ENCODE data around the gene HLA-G. TPM values are rescaled to one million over a fixed set of nuclear protein-coding genes. Genes with fewer than 3 reads are reported as not detected.

Gene HLA-G
- total and polyA plus RNA-seq, 2 of the 4 experiments (the other 2 are of a cell fraction), result not detected

- H2BK5ac ChIP-seq (ENCODE audit: low read depth, low read length, poor library complexity, severe bottlenecking), result no peak overlapping the region
- H4K5ac ChIP-seq (ENCODE audit: low read depth, low read length), result no peak overlapping the region
- H3K9me1 ChIP-seq (ENCODE audit: insufficient read depth, low read length), result no peaks in the 10 kb centered on the region
- H3K56ac ChIP-seq (ENCODE audit: extremely low read depth, insufficient read depth, low read length), result no peak overlapping the region
- peaks cover 31% of the 10 kb centered on the region for H3K27me3 ChIP-seq (ENCODE audit: control insufficient read depth, insufficient read depth, low read length)
- dilution Hi-C loops (cut with HindIII; ENCODE audit: low sequenced_read_pairs, unreplicated experiment), result loop anchor here (10.0 kb wide), 1 partner anchor 159 kb away; no protein-coding TSS in a partner anchor
- H2BK15ac ChIP-seq (ENCODE audit: low read depth, low read length), result no peak overlapping the region
- no peak overlapping the region for H2BK20ac ChIP-seq (ENCODE audit: low read depth, low read length)
- no peak overlapping the region for H2AFZ ChIP-seq (replicated peaks; ENCODE audit: low read length, poor library complexity)
- no peaks in the 10 kb centered on the region for H3K79me1 ChIP-seq (ENCODE audit: low read depth in 1 of 2, low read length in 2 of 2)
- ATAC-seq (ENCODE audit: low read depth) (no peak), DNase-seq (no peak)
- TF ChIP-seq MAZ (IDR thresholded peaks at IDR 0.05; ENCODE audit: borderline replicate concordance, low read depth, low read length), result no peak
- no peak for TF ChIP-seq RAD21 (IDR thresholded peaks at IDR 0.05; ENCODE audit: low read length)
- no peak for TF ChIP-seq BHLHE40 (IDR thresholded peaks at IDR 0.05; ENCODE audit: low read depth, low read length)
- no peak for TF ChIP-seq CHD1 (IDR thresholded peaks at IDR 0.05; ENCODE audit: low read depth, low read length)
- TF ChIP-seq RFX5 (IDR thresholded peaks at IDR 0.05; ENCODE audit: low read depth, low read length), result no peak
- TF ChIP-seq ELK1 (IDR thresholded peaks at IDR 0.05; ENCODE audit: borderline replicate concordance, low read depth, low read length), result no peak
- no peak for TF ChIP-seq RCOR1 (IDR thresholded peaks at IDR 0.05; ENCODE audit: insufficient replicate concordance, low read length)
- TF ChIP-seq POLR2A (IDR thresholded peaks at IDR 0.05; ENCODE audit: low read depth, low read length), result no peak
- no peak for TF ChIP-seq MAFK (IDR thresholded peaks at IDR 0.05; ENCODE audit: low read depth, low read length)
- TF ChIP-seq SMC3 (IDR thresholded peaks at IDR 0.05; ENCODE audit: low read depth, low read length), result no peak
- no TSS peak for BruUV-seq (replicated peaks)
- H4K8ac ChIP-seq (ENCODE audit: low read depth in 2 of 2, low read length in 2 of 2), result no peak overlapping the region
- ChIA-PET CTCF (no interaction called here), POLR2A (ENCODE audit: unreplicated experiment) (no interaction called here)
- intact Hi-C loops (cut with micrococcal nuclease), result no loop called here
- no peaks in the 10 kb centered on the region for H3K9me3 ChIP-seq (ENCODE audit: control insufficient read depth, insufficient read depth, low read length)
- H3K4me1 ChIP-seq (ENCODE audit: control insufficient read depth, insufficient read depth, low read length), result no peaks in the 10 kb centered on the region
- no peak overlapping the region for H3K4me2 ChIP-seq (ENCODE audit: low read depth, low read length)
- no peak overlapping the region for H3K14ac ChIP-seq (replicated peaks; ENCODE audit: low read depth, low read length)
- H3K4me3 ChIP-seq (ENCODE audit: insufficient read depth, low read depth, low read length), result no peak overlapping the region
- no peaks in the 10 kb centered on the region for H3K36me3 ChIP-seq (ENCODE audit: control insufficient read depth, insufficient read depth, low read length)
- no peak overlapping the region for H4K91ac ChIP-seq (ENCODE audit: insufficient read depth, low read depth, low read length)
- no peak overlapping the region for H2AK9ac ChIP-seq (replicated peaks; ENCODE audit: low read depth, low read length, poor library complexity)
- H4K20me1 ChIP-seq (ENCODE audit: insufficient read depth, low read length), result no peaks in the 10 kb centered on the region
- H3K9ac ChIP-seq (ENCODE audit: low read depth, low read length), result no peak overlapping the region
- H3K23ac ChIP-seq (ENCODE audit: low read depth, low read length), result no peak overlapping the region
- no CpG with 5 or more reads among the region's 2 CpGs for WGBS, 2 experiments (ENCODE audit: extremely low coverage in 2 of 2, insufficient read length in 1 of 2)
- H2BK120ac ChIP-seq (ENCODE audit: low read depth, low read length), result no peak overlapping the region
- in situ Hi-C loops (cut with MboI; ENCODE audit: low sequenced_read_pairs), result no loop called here
- no peak overlapping the region for H3K18ac ChIP-seq (ENCODE audit: low read depth, low read length)
- H3K4ac ChIP-seq (ENCODE audit: low read depth, low read length), result no peak overlapping the region
- H2AK5ac ChIP-seq (ENCODE audit: low read depth, low read length), result no peak overlapping the region
- no peak overlapping the region for H3K27ac ChIP-seq (ENCODE audit: insufficient read depth, low read length)
Observed at GRCh38 chr6:29796026-29796425, 31.6 kb upstream of the HLA-G start.

All from IMR-90 (cell line).